ENCODE results near the gene SIGLEC15. TPM values are rescaled to one million over a fixed set of nuclear protein-coding genes. Genes with fewer than 3 reads are reported as not detected.

SIGLEC15 gene
- total RNA-seq, 1 experiment from 2014 or later = 0.13 TPM

GRCh38 chr18:45874491-45875184 is 49.2 kb downstream of the SIGLEC15 start:
- no peaks in the 10 kb centered on the region for H3K27me3 ChIP-seq (ENCODE audit: insufficient read depth, low read length)
- peaks cover 0 to 1% of the 10 kb centered on the region in 2 experiments; a peak in 1 of 4 replicates for H3K4me1 Mint-ChIP-seq
- H3K27ac Mint-ChIP-seq = no peak overlapping the region
- DNase-seq = no peak
- no peak overlapping the region for H2BK20ac ChIP-seq (ENCODE audit: low read depth, low read length, poor library complexity, severe bottlenecking)
- no peaks in the 10 kb centered on the region for H3K79me1 ChIP-seq (ENCODE audit: insufficient read depth, low read depth, low read length, poor library complexity, severe bottlenecking)
- no peak overlapping the region for H2BK120ac ChIP-seq (ENCODE audit: low read depth, low read length, poor library complexity, severe bottlenecking)
- no peak overlapping the region for H2AK5ac ChIP-seq (ENCODE audit: insufficient read length, low read length)
- H3K36me3 Mint-ChIP-seq (ENCODE audit: insufficient read depth in 1 of 3, low read depth in 3 of 3) = peaks cover 20 to 43% (median 35%) of the 10 kb centered on the region in 3 experiments; a peak in 6 of 7 replicates
- no peaks in the 10 kb centered on the region for H3K27me3 Mint-ChIP-seq (ENCODE audit: low read depth)
- no peaks in the 10 kb centered on the region for H3K4me1 ChIP-seq (ENCODE audit: insufficient read depth, low read length)
- H3K18ac ChIP-seq (ENCODE audit: insufficient read length, low read depth, low read length) = no peak overlapping the region
- no peak overlapping the region for H3K4me3 Mint-ChIP-seq
- no peak overlapping the region for H4K91ac ChIP-seq (ENCODE audit: insufficient read length, low read depth, low read length)
- H4K5ac ChIP-seq (ENCODE audit: insufficient read length, low read depth, low read length) = no peak overlapping the region
- no peaks in the 10 kb centered on the region for H3K79me2 ChIP-seq (ENCODE audit: insufficient read depth, low read length)
- H3K4me2 ChIP-seq (ENCODE audit: insufficient read depth, insufficient read length, low read length) = no peak overlapping the region
- H3K14ac ChIP-seq (ENCODE audit: insufficient read depth, low read length) = no peak overlapping the region
- H2BK12ac ChIP-seq (ENCODE audit: insufficient read length, low read depth, low read length) = no peak overlapping the region
- no peak overlapping the region for H3K23ac ChIP-seq (ENCODE audit: insufficient read length, low read depth, low read length)
- no peak overlapping the region for H3K4ac ChIP-seq (ENCODE audit: low read depth, low read length)
- H3K56ac ChIP-seq (ENCODE audit: insufficient read length, low read depth, low read length) = no peak overlapping the region
- WGBS (ENCODE audit: extremely low coverage, insufficient read length, low lambda C conversion rate) = no CpG with 5 or more reads among the region's 5 CpGs
- no peaks in the 10 kb centered on the region for H4K20me1 ChIP-seq (ENCODE audit: control insufficient read depth, insufficient read depth, insufficient read length)
- H2BK15ac ChIP-seq (ENCODE audit: low read depth, low read length) = no peak overlapping the region
- TF ChIP-seq CTCF (conservative IDR thresholded peaks at IDR 0.05) = no peak
- no peak overlapping the region for H3K27ac ChIP-seq (ENCODE audit: insufficient read length, low read depth, low read length)
- H4K8ac ChIP-seq (replicated peaks; ENCODE audit: insufficient read length, low read depth, low read length) = no peak overlapping the region
- H3T11ph ChIP-seq (ENCODE audit: low read length) = no peak overlapping the region
- H3K23me2 ChIP-seq (ENCODE audit: insufficient read length, low read depth, low read length, poor library complexity, severe bottlenecking) = no peaks in the 10 kb centered on the region
- H2BK5ac ChIP-seq (ENCODE audit: insufficient read length, low read length) = no peak overlapping the region
- H3K9me3 ChIP-seq (ENCODE audit: control insufficient read depth, low read depth, low read length) = no peaks in the 10 kb centered on the region
- no peak overlapping the region for H3K9ac ChIP-seq (ENCODE audit: extremely low read depth, insufficient read length, low read length)
- H2AFZ ChIP-seq (ENCODE audit: low read length) = no peak overlapping the region
- H3K9me3 Mint-ChIP-seq = peaks cover 3 to 7% of the 10 kb centered on the region in 2 experiments; a peak in 4 of 5 replicates

Measured in H9 (cell line).